H9 (cell line): ENCODE data around the gene BEX4. TPM values are rescaled to one million over a fixed set of nuclear protein-coding genes. Genes with fewer than 3 reads are reported as not detected.

Experiments
- DNase-seq: peaks from one replicate; pipeline ENCODE4 v3.0.0-alpha.2; 2017
- H2AFZ ChIP-seq: one replicate; pipeline ENCODE4 v1.6.1; 2013; ENCODE audit warnings: mild to moderate bottlenecking, low read length, control low read depth, moderate library complexity
- H2AK5ac ChIP-seq: 2 replicates; pipeline ENCODE4 v1.6.1; 2013; ENCODE audit warnings: low read length, control low read depth, mixed read lengths; ENCODE audit not compliant: insufficient read length
- H2BK120ac ChIP-seq: one replicate; pipeline ENCODE4 v1.6.1; 2013; ENCODE audit warnings: low read depth, mild to moderate bottlenecking, low read length, control low read depth, inconsistent platforms; ENCODE audit not compliant: poor library complexity, severe bottlenecking
- H2BK12ac ChIP-seq: 2 replicates; pipeline ENCODE4 v1.6.1; 2013; ENCODE audit warnings: low read length, control low read depth, mixed read lengths, low read depth; ENCODE audit not compliant: insufficient read length
- H2BK15ac ChIP-seq: 2 replicates; pipeline ENCODE4 v1.6.1; 2013; ENCODE audit warnings: low read depth, low read length, control low read depth
- H2BK20ac ChIP-seq: one replicate; pipeline ENCODE4 v1.6.1; 2013; ENCODE audit warnings: low read depth, mild to moderate bottlenecking, low read length, control low read depth, inconsistent platforms; ENCODE audit not compliant: poor library complexity, severe bottlenecking
- H2BK5ac ChIP-seq: 2 replicates; pipeline ENCODE4 v1.6.1; 2013; ENCODE audit warnings: low read length, control low read depth, mixed read lengths; ENCODE audit not compliant: insufficient read length
- H3K14ac ChIP-seq: 2 replicates; pipeline ENCODE4 v1.6.1; 2013; ENCODE audit warnings: low read length, control low read depth; ENCODE audit not compliant: insufficient read depth
- H3K18ac ChIP-seq: 2 replicates; pipeline ENCODE4 v1.6.1; 2013; ENCODE audit warnings: low read depth, mild to moderate bottlenecking, mixed read lengths, low read length, control low read depth; ENCODE audit not compliant: insufficient read length
- H3K23ac ChIP-seq: 2 replicates; pipeline ENCODE4 v1.6.1; 2013; ENCODE audit warnings: low read length, control low read depth, mixed read lengths, low read depth; ENCODE audit not compliant: insufficient read length
- H3K23me2 ChIP-seq: 2 replicates; pipeline ENCODE4 v1.6.1; 2013; ENCODE audit warnings: low read depth, mild to moderate bottlenecking, mixed read lengths, low read length, control low read depth; ENCODE audit not compliant: insufficient read length, poor library complexity, severe bottlenecking
- H3K27ac ChIP-seq: 2 replicates; pipeline ENCODE4 v1.5.1; 2013; ENCODE audit warnings: low read length, control low read depth, mixed read lengths, low read depth; ENCODE audit not compliant: insufficient read length
- H3K27me3 ChIP-seq: 2 replicates; pipeline ENCODE4 v1.6.1; 2013; ENCODE audit warnings: low read length, control low read depth, inconsistent platforms; ENCODE audit not compliant: insufficient read depth
- H3K4ac ChIP-seq: 2 replicates; pipeline ENCODE4 v1.6.1; 2013; ENCODE audit warnings: low read depth, mild to moderate bottlenecking, control low read depth, inconsistent platforms, low read length, moderate library complexity
- H3K4me1 ChIP-seq: 2 replicates; pipeline ENCODE4 v1.6.1; 2013; ENCODE audit warnings: low read length, control low read depth, inconsistent platforms; ENCODE audit not compliant: insufficient read depth
- H3K4me2 ChIP-seq: 2 replicates; pipeline ENCODE4 v1.6.1; 2013; ENCODE audit warnings: low read length, control low read depth, mixed read lengths; ENCODE audit not compliant: insufficient read length, insufficient read depth
- H3K56ac ChIP-seq: 2 replicates; pipeline ENCODE4 v1.6.1; 2013; ENCODE audit warnings: low read depth, mild to moderate bottlenecking, mixed read lengths, low read length, control low read depth; ENCODE audit not compliant: insufficient read length
- H3K79me1 ChIP-seq: 2 replicates; pipeline ENCODE4 v1.6.1; 2013; ENCODE audit warnings: low read depth, mild to moderate bottlenecking, moderate library complexity, low read length, control low read depth, inconsistent platforms; ENCODE audit not compliant: insufficient read depth, poor library complexity, severe bottlenecking
- H3K79me2 ChIP-seq: 2 replicates; pipeline ENCODE4 v1.6.1; 2013; ENCODE audit warnings: low read length, control low read depth, inconsistent platforms; ENCODE audit not compliant: insufficient read depth
- H3K9ac ChIP-seq: 2 replicates; pipeline ENCODE4 v1.6.1; 2013; ENCODE audit warnings: low read length, control low read depth, mixed read lengths; ENCODE audit not compliant: insufficient read length; ENCODE audit errors: extremely low read depth
- H3K9me3 ChIP-seq: one replicate; pipeline ENCODE4 v1.6.1; 2013; ENCODE audit warnings: low read depth, low read length, inconsistent platforms; ENCODE audit not compliant: control insufficient read depth
- H3T11ph ChIP-seq: one replicate; pipeline ENCODE4 v1.6.1; 2013; ENCODE audit warnings: mild to moderate bottlenecking, low read length, control low read depth, inconsistent platforms
- H4K20me1 ChIP-seq: one replicate; pipeline ENCODE4 v1.6.1; 2013; ENCODE audit not compliant: control insufficient read depth, insufficient read length, insufficient read depth
- H4K5ac ChIP-seq: 2 replicates; pipeline ENCODE4 v1.6.1; 2013; ENCODE audit warnings: low read depth, mild to moderate bottlenecking, mixed read lengths, low read length, control low read depth; ENCODE audit not compliant: insufficient read length
- H4K8ac ChIP-seq: replicated peaks from 2 replicates; pipeline ENCODE4 v1.6.1; 2013; ENCODE audit warnings: low read length, control low read depth, mixed read lengths, low read depth; ENCODE audit not compliant: insufficient read length
- H4K91ac ChIP-seq: 2 replicates; pipeline ENCODE4 v1.6.1; 2013; ENCODE audit warnings: low read depth, mild to moderate bottlenecking, moderate library complexity, mixed read lengths, low read length, control low read depth; ENCODE audit not compliant: insufficient read length
- H3K27ac Mint-ChIP-seq, 3 experiments: 2 replicates in 2 of 3; 3 replicates in 1 of 3; pipeline ENCODE4 v1.8.0; 2020 to 2021; ENCODE audit warnings: mixed read lengths in 3 of 3, mild to moderate bottlenecking in 1 of 3, moderate library complexity in 1 of 3
- H3K27me3 Mint-ChIP-seq: 2 replicates; pipeline ENCODE4 v1.8.0; 2021; ENCODE audit warnings: low read depth, mild to moderate bottlenecking, moderate library complexity, mixed read lengths
- H3K36me3 Mint-ChIP-seq, 3 experiments: 2 replicates in 2 of 3; 3 replicates in 1 of 3; pipeline ENCODE4 v1.8.0; 2020 to 2021; ENCODE audit warnings: low read depth in 3 of 3, mixed read lengths in 3 of 3; ENCODE audit not compliant: insufficient read depth in 1 of 3
- H3K4me1 Mint-ChIP-seq, 2 experiments: 2 replicates each; pipeline ENCODE4 v1.8.0; 2020; ENCODE audit warnings: mixed read lengths in 2 of 2
- H3K4me3 Mint-ChIP-seq, 2 experiments: 2 replicates in 1 of 2; 3 replicates in 1 of 2; pipeline ENCODE4 v1.8.0; 2020 to 2021; ENCODE audit warnings: mild to moderate bottlenecking in 2 of 2, mixed read lengths in 2 of 2, moderate library complexity in 1 of 2
- H3K9me3 Mint-ChIP-seq, 2 experiments: 2 replicates in 1 of 2; 3 replicates in 1 of 2; pipeline ENCODE4 v1.8.0; 2020; ENCODE audit warnings: mild to moderate bottlenecking in 2 of 2, mixed read lengths in 2 of 2, moderate library complexity in 1 of 2
- CTCF ChIP-seq: fragments of 200-600 bp; sonication (generic); conservative IDR thresholded peaks from 3 replicates; pipeline ENCODE4 v1.8.0; 2021; ENCODE audit warnings: antibody characterized with exemption, mild to moderate bottlenecking
- WGBS: extraction: QIAGEN DNeasy Blood & Tissue Kit; methylation state at CpG from one replicate; pipeline ENCODE4 v1.1.7; 2013; ENCODE audit warnings: missing lambda C conversion rate, low lambda C conversion rate, mixed read lengths; ENCODE audit not compliant: insufficient read length; ENCODE audit errors: extremely low coverage; 5-methylcytosine and 5-hydroxymethylcytosine counted together
- total RNA-seq: library from RNA; stranded (reverse); gene quantifications from 2 replicates; pipeline ENCODE4 v1.2.1, GENCODE V29; 2021

BEX4 gene
- total RNA-seq, 1 experiment from 2014 or later, result 48.2 TPM

DNA sequence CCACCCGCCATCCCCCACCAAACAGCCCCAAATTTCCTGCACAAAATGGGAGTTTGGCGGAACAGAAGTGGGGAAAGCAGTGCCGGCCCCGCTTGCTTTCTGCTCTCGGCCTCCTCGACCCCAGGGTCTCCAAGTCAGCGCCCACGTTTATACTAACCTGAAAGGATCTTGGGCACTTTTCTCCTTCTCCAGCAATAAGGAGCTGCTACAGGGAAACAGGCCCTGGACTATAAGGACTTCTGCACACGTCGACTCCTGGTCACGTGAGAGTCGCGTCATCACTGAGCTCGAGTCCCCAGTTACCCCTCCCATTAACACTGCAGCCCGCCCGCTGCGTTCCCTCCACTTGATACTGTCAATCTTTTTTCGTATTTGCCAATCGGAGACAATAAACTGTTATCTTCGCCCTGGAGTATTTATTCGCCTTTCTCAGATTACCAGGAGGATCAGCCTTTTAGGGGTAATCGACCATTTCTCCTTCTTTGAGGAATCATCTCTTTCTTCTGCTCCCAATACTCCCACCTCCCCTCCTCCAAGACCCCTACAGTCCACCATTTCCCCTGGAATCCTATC, 40.1 kb downstream of the BEX4 start, which contains the start of gene TCEAL8:
Gene TCEAL8, minus strand, starts transcription at position 235 of the 573 bp plus-strand sequence. CDS start 1,176 bp downstream, outside the sequence.
- H3K27me3 Mint-ChIP-seq, result peaks cover 1% of the 10 kb centered on the region; the same call in 1 of the 2 replicates
- no peak within 1 kb of the TSS for H2BK15ac ChIP-seq
- H3K4me1 ChIP-seq, result 0 out of 2 replicates have a peak, but pooled peaks cover 2% of the 10 kb centered on the region
- peaks cover 4% of the 10 kb centered on the region for H3K23me2 ChIP-seq
- H4K8ac ChIP-seq, result no peak within 1 kb of the TSS
- no peaks in the 10 kb centered on the region for H4K20me1 ChIP-seq
- H4K5ac ChIP-seq, result peak within 1 kb of the TSS; percentile 11
- no peak within 1 kb of the TSS for H2AK5ac ChIP-seq
- no peak within 1 kb of the TSS for H2AFZ ChIP-seq
- peak within 1 kb of the TSS; percentile 77 for H3K27ac ChIP-seq
- H3K9me3 ChIP-seq, result no peaks in the 10 kb centered on the region
- H2BK5ac ChIP-seq, result no peak within 1 kb of the TSS
- TF ChIP-seq CTCF, result no peak
- H3K23ac ChIP-seq, result no peak within 1 kb of the TSS
- H2BK20ac ChIP-seq, result no peak within 1 kb of the TSS
- WGBS, result no CpG with 5 or more reads among the region's 22 CpGs
- H3K27ac Mint-ChIP-seq, result peak within 1 kb of the TSS; percentile 97 to 99 (median 98)
- DNase-seq, result peak; percentile 90
- H3K9ac ChIP-seq, result peak within 1 kb of the TSS; percentile 81
- peaks cover 2 to 52% of the 10 kb centered on the region in 2 experiments; a peak in 4 of 5 replicates for H3K9me3 Mint-ChIP-seq
- peak within 1 kb of the TSS; percentile 58 for H3K4me2 ChIP-seq
- peaks cover 16 to 19% (median 17%) of the 10 kb centered on the region in 3 experiments for H3K36me3 Mint-ChIP-seq
- no peaks in the 10 kb centered on the region for H3K27me3 ChIP-seq
- no peaks in the 10 kb centered on the region for H3K79me2 ChIP-seq
- no peak within 1 kb of the TSS for H3K4ac ChIP-seq
- no peak within 1 kb of the TSS for H3T11ph ChIP-seq
- H4K91ac ChIP-seq, result no peak within 1 kb of the TSS
- peak within 1 kb of the TSS; percentile 64 for H3K56ac ChIP-seq
- peak within 1 kb of the TSS; percentile 82 to 89 for H3K4me3 Mint-ChIP-seq
- no peak within 1 kb of the TSS for H2BK120ac ChIP-seq
- no peak within 1 kb of the TSS; the same call in 1 of the 2 replicates for H3K14ac ChIP-seq
- H2BK12ac ChIP-seq, result no peak within 1 kb of the TSS
- H3K79me1 ChIP-seq, result no peaks in the 10 kb centered on the region
- peak within 1 kb of the TSS; percentile 71 for H3K18ac ChIP-seq
- H3K4me1 Mint-ChIP-seq, result peaks cover 7 to 20% of the 10 kb centered on the region in 2 experiments; a peak in 3 of 4 replicates
